ENCODE results near the gene EZR. TPM values are rescaled to one million over a fixed set of nuclear protein-coding genes. Genes with fewer than 3 reads are reported as not detected.

Gene EZR
- total and polyA plus RNA-seq, 2 donors (not counting 1 experiment from before 2014, with no cell fraction given) = 227 to 945 TPM

DNA sequence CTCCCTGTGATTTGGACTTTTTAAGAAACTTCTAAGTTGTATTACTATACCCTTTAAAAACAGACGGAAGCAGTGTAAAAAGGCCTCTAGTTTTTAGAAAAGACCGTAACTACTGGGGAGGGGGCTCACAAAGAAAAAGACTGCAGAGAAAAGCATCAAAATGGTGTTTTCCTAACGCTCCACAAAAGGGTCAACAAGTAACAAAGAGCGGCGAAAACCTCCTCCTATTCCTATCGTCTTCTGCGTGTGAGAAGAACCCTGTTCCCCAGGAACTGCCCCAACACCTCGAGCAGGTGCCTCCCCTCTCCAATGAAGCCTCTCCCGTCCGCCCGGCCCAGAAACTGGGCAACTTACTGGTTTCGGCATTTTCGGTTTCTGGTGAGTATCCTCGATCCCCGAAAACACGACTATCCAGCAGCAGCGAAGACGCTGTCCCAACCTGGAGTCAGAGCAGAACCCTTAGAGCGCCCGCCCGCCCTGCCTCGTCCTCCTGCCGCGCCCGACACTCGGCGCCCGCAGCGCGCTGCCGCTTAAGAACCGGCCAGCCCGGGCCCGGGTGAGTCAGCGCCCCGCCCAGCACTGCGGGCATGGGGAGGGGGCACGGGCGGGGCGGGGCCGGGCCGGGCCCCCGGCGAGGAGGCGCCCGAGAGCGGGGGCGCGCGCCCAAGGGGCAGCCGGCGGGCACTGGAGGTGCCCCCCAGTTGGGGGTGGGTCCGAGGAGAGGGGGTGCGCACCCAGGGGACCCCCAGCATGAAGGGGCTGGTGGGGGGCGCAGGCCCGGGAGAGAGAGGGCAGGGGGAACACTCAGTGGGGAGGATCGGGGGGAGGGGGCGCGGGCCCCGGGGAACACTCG lies 1.2 kb downstream of the EZR start:
- H3K4me2 ChIP-seq (replicated peaks; ENCODE audit: low read depth, low read length, poor library complexity, severe bottlenecking) = peak overlapping the region; percentile 95
- no peak overlapping the region for H2AFZ ChIP-seq (ENCODE audit: insufficient read depth, low read depth, low read length, poor library complexity, severe bottlenecking)
- H3K27me3 ChIP-seq (replicated peaks in 1 of 4; ENCODE audit: control extremely low read depth in 1 of 4, control insufficient read depth in 3 of 4, insufficient read depth in 4 of 4, low read length in 3 of 4) = no peaks in the 10 kb centered on the region
- H3K4me3 ChIP-seq (ENCODE audit: control extremely low read depth in 1 of 5, extremely low read depth in 1 of 5, insufficient read depth in 1 of 5, low read depth in 2 of 5, low read length in 4 of 5) = peak overlapping the region; percentile 60 to 100 (median 88)
- H3K4me1 Mint-ChIP-seq = peaks cover 50% of the 10 kb centered on the region
- under 1% methylated on average over 58 of the region's 61 CpGs for WGBS (ENCODE audit: insufficient coverage)
- peak; percentile 54 for ATAC-seq (ENCODE audit: low read depth)
- peaks cover 39 to 50% of the 10 kb centered on the region in 2 donors for H3K4me1 ChIP-seq (ENCODE audit: control insufficient read depth in 2 of 2, insufficient read depth in 2 of 2, low read length in 2 of 2)
- POLR2A ChIA-PET = interaction anchor here (0.6 to 6.4 kb wide), 10 partner anchors 9 to 93 kb away, joined by 3 to 162 read pairs (median 4); no protein-coding TSS in a partner anchor
- H4K20me1 ChIP-seq (ENCODE audit: control insufficient read depth, insufficient read depth, low read length, poor library complexity, severe bottlenecking) = peaks cover 50% of the 10 kb centered on the region
- intact Hi-C loops (cut with micrococcal nuclease) = loop anchor here (1.0 to 5.0 kb wide), 4 partner anchors 9 to 224 kb away; partner anchors contain the start of gene TAGAP
- H3K79me2 ChIP-seq (ENCODE audit: control insufficient read depth, insufficient read depth, low read length) = peaks cover 51% of the 10 kb centered on the region
- peak overlapping the region; percentile 88 for H3K4me3 Mint-ChIP-seq
- no peaks in the 10 kb centered on the region for H3K9me3 Mint-ChIP-seq (ENCODE audit: insufficient read depth)
- H3K27ac ChIP-seq (ENCODE audit: low read length in 2 of 2) = peak overlapping the region; percentile 96 to 99
- TF ChIP-seq CTCF (IDR thresholded peaks at IDR 0.05) (no peak), EZH2 (IDR thresholded peaks at IDR 0.05; ENCODE audit: borderline replicate concordance, insufficient read depth, low read depth, low read length, poor library complexity, severe bottlenecking) (no peak)
- peaks cover 0 to 9% (median 2%) of the 10 kb centered on the region in 3 donors for H3K9me3 ChIP-seq (ENCODE audit: control extremely low read depth in 1 of 3, control insufficient read depth in 2 of 3, insufficient read depth in 1 of 3, low read length in 2 of 3)
- H3K9ac ChIP-seq (ENCODE audit: low read length) = peak overlapping the region; percentile 94
- peak; percentile 82 for DNase-seq
- peaks cover 4 to 48% of the 10 kb centered on the region in 2 experiments for H3K36me3 ChIP-seq (replicated peaks in 1 of 2; ENCODE audit: control extremely low read depth in 1 of 2, control insufficient read depth in 1 of 2, extremely low read depth in 1 of 2, insufficient read depth in 2 of 2, low read length in 1 of 2)
- H3K27ac Mint-ChIP-seq = peak overlapping the region; percentile 99
- H3K27me3 Mint-ChIP-seq = no peaks in the 10 kb centered on the region
- CTCF ChIA-PET = interaction anchor here (1.3 to 2.0 kb wide), 3 partner anchors 23 to 51 kb away, joined by 3 to 21 read pairs (median 4); no protein-coding TSS in a partner anchor
